NCI-H345 treated with DMSO at 0.1 percent for 48 hours (cell line): ENCODE data around the gene C2orf76.
"Not testable (repeated sequence)": the region's sequence is repeated elsewhere in the genome, so short reads cannot be mapped to it uniquely, and the experiment has no call there.

Experiments
- DNase-seq: peaks from one replicate; lab custom pipeline; 2025; ENCODE audit not compliant: unreplicated experiment; lab: John Stamatoyannopoulos, UW

C2orf76 gene

GRCh38 chr2:119377993-119378345 lies 11.3 kb upstream of the C2orf76 start:
- no peak for DNase-seq

DNA sequence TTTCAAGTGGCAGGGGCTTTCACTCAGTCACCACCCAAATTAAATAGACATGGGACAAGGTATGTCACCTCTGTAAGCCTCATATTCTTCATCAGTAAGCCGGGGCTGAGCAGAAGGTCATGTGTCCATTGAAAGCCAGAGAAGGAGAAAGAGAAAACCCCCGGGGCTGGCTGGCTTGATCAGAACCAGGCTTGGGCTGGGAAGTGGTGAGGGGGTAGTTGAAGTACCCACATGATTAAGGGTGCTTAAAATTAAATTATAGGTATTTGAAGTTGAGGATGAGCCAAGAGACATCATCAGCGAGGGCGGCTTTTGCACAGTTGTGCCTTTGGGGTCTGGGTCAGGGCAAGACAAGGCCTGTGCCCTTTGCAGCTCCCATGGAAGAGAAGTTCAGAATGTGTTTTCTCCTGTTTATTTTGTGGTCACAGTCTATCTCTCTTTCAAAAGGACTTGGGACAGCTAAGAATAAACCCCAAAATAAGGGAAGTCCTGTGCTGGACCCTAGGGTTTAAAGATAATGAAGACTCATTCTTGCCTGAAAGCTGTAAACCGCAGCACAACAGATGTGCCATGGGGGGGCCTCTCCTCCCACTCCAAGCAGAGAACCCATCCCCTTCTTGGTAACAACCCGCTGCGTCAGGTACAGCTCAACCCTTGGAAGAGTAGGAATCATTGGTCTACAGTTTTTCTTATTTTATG lies 10.8 kb upstream of the C2orf76 start:
- DNase-seq = no peak

GRCh38 chr2:119376810-119377209 lies 10.2 kb upstream of the C2orf76 start:
- no peak for DNase-seq

DNA sequence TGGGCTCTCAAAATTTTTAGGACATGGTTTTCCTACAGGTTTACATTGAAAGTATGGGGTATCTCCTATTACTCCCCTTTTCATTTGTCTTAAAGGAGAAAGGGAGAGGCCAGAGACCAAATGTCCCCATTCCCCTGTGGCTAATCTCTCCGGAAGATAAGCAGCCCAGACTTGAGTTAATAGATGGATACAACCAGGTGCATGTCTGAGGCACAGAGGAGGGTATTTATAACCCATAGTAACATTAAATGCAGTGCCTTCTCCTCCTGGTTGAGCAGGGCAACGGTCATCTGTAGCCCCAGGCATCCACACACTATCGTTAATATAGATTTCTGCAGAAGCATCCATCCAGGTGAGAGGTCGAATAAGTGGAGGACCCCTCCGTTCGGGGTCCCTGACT lies 9.8 kb upstream of the C2orf76 start:
- not testable (repeated sequence) for DNase-seq

DNA sequence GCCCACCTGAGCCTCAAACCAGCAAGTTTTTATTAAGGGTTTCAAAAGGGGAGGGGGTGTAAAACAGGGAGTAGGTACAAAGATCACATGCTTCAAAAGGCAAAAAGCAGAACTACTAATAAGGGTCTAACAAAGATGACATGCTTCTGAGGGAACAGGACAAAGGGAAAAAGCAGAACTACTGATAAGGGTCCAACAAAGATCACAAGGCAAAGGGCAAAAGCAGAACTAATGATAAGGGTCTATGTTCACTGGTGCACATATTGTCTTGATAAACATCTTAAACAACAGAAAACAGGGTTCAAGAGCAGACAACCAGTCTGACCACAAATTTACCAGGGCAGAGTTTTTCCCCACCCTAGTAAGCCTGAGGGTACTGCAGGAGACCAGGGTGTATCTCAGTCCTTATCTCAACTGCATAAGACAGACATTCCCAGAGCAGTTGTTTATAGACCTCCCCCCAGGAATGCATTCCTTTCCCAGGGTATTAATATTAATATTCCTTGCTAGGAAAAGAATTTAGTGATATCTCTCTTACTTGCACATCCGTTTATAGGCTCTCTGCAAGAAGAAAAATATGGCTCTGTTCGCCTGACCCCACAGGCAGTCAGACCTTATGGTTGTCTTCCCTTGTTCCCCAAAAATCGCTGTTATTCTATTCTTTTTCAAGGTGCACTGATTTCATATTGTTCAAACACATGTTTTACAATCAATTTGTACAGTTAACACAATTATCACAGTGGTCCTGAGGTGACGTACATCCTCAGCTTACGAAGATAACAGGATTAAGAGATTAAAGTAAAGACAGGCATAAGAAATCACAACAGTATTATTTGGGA lies 7.5 kb upstream of the C2orf76 start:
- not testable (repeated sequence) for DNase-seq

- no peak for DNase-seq
These were observed 6.3 kb upstream of the C2orf76 start for GRCh38 chr2:119372778-119373568.

- DNase-seq = no peak
These were observed 4.5 kb upstream of the C2orf76 start for GRCh38 chr2:119371111-119371510.

- DNase-seq = no peak
These were observed 3.2 kb upstream of the C2orf76 start for GRCh38 chr2:119369845-119370244.

GRCh38 chr2:119367472-119368099 lies 952 bp upstream of the C2orf76 start:
- DNase-seq = no peak

- no peak for DNase-seq
These were observed 429 bp downstream of the C2orf76 start for GRCh38 chr2:119366161-119366648.

- DNase-seq = no peak
These were observed 1.2 kb downstream of the C2orf76 start for GRCh38 chr2:119365436-119365835.

- no peak for DNase-seq
These were observed 1.8 kb downstream of the C2orf76 start for GRCh38 chr2:119364798-119365197.

- DNase-seq = no peak
These were observed 6.1 kb downstream of the C2orf76 start for GRCh38 chr2:119360423-119360966.

DNA sequence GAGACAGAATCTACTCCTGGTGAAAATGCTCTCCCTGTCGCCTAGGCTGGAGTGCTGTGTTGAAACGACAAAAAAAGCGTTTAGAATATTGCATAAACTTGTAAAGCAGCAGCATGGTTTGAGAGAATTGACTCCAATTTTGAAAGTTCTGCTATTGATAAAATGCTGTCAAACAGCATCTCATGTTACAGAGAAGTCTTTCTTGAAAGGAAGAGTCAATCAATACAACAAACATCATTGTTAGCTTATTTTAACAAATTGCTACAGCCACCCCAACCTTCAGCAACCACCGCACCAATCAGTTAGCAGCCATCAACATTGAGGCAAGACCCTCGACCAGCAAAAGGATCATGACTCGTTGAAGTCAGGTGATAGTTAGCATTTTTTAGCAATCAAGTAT lies 6.9 kb downstream of the C2orf76 start:
- no peak for DNase-seq

DNA sequence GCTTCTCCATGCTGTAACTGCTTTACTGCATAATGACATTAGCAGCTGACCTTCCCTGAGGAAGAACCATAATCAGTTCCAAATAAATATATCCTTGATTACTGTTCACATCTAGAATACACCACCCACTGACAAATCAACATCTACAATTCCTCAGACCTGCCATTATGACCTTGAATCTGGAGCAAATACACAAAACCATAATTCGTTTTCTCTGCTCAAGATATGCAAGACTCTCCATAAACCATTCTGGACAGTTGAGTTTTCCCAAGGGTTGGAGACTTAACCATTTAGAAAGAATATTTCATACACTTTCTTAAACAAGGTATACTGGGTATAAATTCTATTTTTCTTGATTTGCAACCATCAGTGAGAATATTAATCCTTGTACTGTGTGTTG lies 11.8 kb downstream of the C2orf76 start:
- no peak for DNase-seq

- DNase-seq = no peak
These were observed 14.3 kb downstream of the C2orf76 start for GRCh38 chr2:119352357-119352756.

GRCh38 chr2:119350311-119350998 lies 16.2 kb downstream of the C2orf76 start:
- no peak for DNase-seq

DNA sequence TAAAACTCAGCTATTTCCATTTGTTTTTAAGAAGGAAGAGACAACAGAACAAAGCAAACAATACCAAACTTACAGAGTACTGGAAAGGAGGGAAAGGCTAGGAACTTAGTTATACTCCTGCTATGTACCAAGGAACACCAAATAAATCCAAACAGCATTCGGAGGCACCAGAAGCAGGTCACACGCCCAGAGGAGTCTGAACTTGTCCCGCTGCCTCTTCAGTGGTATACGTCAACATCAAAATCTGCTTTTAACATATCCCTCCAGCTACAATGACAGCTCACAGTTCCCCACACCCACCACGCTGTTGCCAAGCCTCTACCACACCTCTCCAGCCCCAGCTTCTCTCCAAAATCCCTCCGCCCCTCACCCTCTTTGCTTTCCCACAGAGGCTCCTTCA lies 17.3 kb downstream of the C2orf76 start:
- no peak for DNase-seq

DNA sequence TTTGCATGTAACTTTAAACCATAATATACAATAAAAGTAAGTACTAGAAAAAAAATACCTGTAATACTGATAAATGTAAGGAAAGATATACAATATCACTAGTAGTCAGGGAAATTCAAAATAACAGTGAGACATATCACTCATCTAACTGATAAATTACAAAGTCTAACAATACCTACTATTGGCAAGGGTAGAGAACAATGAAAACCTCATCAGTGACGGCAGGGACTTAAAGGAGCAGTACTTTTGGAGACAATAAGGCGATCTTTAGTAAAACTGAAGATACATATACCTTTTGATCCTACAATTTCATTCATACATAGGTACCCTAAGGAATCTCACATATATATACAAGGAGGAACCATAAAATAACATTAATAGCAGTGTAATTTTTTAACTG lies 24.9 kb downstream of the C2orf76 start:
- DNase-seq = no peak

DNA sequence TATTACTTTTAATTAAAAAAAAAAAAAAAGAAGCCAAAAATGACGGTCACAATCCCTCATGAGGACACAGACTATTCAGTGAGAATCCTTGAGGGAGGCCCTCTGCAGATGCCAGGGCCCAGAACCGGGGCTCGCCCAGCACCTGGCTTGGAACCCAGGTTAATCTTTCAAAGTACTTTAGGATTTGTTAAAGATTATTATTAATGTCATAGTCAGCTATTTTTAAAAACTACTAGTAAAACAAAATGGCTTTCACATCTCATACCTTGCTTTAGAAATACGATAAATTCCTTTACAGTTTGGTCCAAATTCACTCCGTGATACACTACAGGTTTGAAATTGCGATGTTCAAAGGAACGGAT lies 27.1 kb downstream of the C2orf76 start:
- DNase-seq = no peak
